HG02623 (cell line): Measurements from ENCODE around the gene CYB561A3.

Experiments
- ATAC-seq: cut with Tn5 transposase; IDR thresholded peaks from one replicate; pipeline ENCODE4 v1.9.1; 2021; ENCODE audit warnings: moderate library complexity; ENCODE audit not compliant: unreplicated experiment

The CYB561A3 gene

DNA sequence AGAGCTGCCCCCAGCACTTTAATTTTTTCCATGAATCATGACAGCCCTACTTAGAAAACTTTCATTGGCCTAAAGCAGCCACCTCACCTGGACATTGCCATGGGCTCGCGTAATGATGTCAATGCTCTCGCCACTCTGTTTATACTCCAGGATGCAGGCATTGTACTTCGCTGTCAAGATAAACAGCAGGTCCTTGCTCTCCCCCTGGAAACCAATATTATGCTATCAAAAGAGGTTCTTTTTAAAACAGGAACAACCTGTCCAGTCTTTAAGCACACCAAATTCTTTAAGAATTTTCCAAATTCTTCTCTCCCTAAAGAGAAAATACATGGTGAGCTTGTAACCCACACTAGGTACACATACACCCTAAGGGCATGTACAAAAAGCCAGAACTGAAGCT is 31.8 kb downstream of the CYB561A3 start:
- ATAC-seq, result no peak

DNA sequence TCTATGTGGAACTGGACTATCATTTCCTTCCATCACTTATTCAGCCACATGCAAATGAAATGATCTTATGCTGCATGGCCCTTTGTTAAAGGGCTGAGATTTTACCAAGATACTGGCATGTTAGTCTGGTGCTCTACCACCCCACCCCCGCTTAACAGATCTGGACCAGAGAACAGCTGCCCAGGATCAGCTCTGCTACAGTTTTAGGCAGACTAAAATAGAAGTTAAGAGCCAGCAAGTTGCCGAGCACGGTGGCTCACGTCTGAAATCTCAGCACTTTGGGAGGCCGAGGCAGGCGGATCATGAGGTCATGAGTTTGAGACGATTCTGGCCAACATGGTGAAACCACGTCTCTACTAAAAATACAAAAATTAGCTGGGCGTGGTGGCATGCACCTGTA is 33.3 kb downstream of the CYB561A3 start:
- no peak for ATAC-seq

DNA sequence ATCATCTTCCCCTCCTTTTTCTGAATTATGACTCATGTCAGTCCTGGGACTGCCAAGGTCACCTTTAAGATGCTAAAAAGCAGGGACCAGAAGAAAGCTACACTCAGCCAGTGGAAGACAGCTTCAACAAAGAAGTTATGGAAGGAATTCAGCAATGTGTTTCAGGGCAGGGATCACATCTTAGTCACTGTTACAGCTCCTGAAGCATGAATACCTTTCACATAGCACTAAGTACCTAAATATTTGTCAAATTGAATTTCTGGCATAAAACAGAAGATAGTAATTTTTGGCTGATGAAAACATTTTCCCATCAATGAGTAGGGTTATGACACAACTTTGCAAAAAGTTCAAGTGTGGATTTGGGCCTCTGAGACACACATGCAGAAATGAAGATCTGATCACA is 34.0 kb downstream of the CYB561A3 start:
- ATAC-seq, result no peak

DNA sequence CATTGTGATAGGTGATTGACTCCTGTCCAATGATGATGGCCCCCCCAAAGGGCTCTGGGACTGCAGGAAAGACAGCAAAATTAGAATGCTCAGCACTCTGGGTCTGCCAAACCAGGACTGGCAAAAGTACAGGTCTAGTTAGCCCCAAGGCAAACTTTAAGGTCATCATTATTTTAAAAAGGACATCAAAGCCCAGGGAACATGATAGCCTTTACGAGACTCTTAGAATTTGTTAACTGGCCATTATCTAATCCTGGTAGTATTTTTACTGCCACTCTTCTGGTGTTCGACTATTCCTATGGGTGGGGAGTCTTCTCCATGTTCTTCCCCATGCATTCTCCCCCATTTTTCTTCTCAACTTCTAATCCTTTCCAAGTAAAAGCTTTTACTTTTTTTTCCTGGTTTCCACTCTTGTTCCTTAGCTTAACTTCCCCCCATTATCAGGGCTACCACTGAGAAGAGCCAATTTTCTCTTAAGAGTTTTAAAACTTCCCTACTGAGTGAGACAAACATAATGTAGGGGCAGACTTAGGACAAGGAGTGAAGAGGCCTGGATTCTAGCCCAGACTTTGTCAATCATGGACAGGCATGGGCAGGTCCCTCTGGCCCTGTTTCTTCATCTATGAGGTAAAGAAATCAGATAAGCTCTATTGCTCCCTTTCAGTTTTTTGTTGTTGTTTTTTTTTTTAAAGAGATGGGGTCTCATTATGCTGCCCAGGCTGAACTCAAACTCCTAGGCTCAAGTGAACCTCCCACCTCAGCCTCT is 35.9 kb downstream of the CYB561A3 start:
- no peak for ATAC-seq

DNA sequence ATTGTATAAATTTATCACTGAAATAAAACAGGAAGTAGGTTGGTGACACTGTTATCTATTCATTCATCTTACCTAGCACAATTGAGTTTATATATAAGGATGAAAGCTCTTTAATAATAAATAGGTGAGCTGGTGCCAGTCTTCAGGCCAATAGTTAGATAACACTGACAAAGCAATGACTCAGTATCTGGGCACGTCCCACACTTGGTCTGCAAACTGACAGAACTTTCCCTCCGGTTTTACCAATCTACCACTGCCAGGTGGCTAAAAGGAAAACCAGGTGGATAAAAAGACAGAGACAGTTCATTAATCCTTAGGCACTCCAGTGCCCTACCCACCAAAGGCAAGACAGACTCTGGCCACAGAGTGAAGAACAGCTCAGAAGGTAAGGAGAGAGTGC is 46.4 kb downstream of the CYB561A3 start:
- no peak for ATAC-seq

DNA sequence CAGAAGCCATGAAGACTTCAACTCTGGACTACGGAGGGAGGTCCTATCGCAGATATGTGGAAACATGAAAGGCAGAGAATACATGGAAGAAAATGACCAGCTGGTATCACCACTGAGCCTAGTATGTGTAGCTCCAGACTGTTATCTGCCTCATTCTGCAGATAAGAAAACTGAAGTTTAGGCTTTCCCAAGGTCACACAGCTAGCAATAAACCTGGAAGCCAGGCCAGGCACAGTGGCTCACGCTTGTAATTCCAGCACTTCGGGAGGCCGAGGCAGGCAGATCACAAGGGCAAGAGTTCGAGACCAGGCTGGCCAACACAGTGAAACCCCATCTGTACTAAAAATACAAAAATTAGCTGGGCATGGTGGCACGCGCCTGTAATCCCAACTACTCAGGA is 50.9 kb downstream of the CYB561A3 start:
- no peak for ATAC-seq

DNA sequence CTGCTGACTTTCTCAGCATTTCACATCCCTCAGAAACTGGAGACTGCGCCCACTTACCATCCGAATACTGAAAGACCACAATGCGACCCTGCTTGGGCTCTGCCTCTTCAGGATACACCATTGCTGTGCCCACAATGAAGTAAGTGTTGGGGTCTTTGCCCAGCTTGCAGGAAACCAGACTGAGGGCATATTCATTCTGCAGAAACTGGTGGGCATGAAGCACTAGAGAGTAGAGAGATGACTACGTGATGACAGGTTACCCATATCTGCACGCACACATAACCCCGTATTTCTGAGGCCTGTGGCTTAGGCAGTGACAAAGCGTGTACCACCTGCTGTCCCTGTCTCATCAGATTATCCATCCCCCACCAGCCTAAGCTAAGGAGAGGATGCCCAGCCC is 51.9 kb downstream of the CYB561A3 start:
- no peak for ATAC-seq

DNA sequence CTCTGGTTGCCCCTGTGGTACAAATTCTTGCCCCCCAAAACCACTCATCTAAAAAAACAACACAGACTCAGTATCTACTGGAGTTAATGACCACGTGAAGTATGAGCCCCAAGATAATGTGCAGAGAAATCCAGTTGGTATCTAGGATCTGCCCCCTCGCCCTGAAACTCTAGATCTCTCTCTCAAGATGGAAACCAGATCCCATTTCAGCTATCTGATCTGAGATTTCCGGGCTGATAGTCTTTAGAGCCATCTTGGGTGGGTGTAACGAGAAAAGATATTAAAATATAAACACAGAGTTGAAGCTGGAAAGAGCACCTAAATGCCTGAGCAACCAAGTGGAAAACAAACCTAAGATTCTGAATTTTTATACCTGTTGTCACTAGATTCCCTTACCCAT is 52.5 kb downstream of the CYB561A3 start:
- no peak for ATAC-seq

DNA sequence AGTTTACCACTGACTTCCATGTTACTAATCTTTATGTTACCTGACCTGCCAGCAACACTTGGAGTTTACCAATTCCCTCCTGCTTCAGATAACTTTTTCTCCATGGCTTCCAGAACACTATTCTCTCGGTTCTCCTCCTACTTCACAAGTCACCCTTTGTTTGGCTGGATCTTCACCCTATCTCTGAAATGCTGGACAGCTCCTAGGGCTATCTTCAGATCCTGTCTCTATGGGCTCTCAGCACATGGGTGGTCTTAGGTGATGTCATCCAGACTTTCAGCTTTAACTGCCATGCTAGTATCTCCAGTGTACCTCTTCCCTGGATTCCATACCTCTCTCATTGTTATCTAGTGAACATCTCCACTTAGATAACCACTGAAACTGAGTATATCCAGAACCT is 54.3 kb downstream of the CYB561A3 start:
- no peak for ATAC-seq

DNA sequence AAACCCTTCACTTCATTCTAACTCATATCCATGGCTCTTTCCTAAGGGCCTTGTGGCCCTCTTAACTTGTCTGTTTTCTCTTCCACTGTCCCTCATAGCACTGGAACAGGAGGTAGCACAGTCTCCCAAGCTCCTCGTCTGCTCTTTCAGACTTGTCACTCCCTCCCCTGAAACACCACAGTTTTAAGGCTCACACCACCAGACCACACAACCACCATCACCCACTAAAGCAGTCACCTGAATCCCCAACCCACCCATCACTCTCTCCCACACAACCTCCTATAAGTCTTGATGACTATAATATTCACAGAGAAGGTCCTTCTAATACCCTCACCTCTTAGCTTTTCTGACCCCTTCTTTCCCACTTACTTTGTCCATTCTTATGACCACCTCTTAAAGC is 55.5 kb downstream of the CYB561A3 start:
- no peak for ATAC-seq

DNA sequence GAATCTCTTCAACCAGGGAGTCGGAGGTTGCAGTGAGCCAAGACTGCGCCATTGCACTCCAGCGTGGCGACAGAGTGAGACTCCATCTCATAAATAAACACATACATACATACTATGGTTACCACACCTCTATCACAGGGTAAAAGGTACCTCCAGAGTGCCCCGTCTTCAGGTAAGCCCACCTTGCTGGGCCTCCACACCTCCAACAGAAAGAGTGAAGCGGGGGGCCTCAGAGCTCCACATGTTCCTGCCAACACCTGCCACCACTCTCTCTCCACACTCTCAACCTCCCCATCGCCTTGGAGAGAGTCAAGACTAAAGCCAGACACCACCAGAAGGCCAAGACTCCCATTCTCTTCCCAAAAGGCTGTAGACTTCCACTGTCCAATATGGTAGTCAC is 56.3 kb downstream of the CYB561A3 start:
- ATAC-seq, result no peak

DNA sequence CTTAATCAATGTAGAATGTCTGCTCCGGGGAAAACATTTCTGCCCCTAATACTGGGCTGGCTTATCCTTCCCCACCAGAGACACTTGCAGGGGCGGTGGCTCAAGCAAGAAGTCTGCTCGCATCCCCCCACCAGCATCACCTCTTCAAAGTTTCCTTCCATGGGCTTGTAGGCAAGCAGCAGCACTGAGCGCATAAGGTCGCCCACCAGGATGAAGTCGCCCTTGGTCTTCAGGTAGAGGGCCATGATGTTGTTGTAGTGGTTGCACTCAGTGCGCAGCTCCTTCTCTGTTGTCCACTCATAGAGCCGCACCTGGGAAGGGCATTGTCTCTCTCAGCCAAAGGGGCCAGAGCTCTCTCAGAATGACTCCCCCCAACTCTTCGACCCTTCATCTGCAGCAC is 58.0 kb downstream of the CYB561A3 start:
- ATAC-seq, result no peak

DNA sequence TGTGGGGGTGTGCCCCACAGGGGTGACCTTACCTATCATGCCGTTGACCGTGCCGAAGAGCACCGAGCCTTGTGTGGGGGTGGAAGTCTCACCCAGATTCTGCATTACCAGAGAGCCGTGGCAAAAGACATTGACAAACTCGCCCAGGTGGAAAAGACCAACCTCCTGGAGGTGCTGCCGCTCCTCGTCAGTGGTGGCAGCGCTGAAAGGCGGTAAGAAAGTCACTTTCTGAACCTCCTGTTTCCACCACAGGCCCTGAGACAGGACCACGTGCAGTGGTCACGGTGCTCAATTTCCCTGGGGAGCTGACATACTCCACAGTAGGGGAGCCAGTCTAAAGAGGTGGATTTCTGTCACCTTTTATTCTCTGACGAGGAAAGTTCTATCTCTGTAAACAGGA is 59.1 kb downstream of the CYB561A3 start:
- ATAC-seq, result no peak
